Activated CD4-positive, CD25-positive, alpha-beta regulatory T cell treated with anti-CD3 and anti-CD28 coated beads, Interleukin-2, amount 50 U/mL, for 16 hours (primary cell): ENCODE results near the gene CDK3.

Experiments used
- DNase-seq: peaks from one replicate; pipeline ENCODE4 v3.0.0-alpha.2; 2020; ENCODE audit warnings: low read depth, low spot score

The CDK3 gene

DNA sequence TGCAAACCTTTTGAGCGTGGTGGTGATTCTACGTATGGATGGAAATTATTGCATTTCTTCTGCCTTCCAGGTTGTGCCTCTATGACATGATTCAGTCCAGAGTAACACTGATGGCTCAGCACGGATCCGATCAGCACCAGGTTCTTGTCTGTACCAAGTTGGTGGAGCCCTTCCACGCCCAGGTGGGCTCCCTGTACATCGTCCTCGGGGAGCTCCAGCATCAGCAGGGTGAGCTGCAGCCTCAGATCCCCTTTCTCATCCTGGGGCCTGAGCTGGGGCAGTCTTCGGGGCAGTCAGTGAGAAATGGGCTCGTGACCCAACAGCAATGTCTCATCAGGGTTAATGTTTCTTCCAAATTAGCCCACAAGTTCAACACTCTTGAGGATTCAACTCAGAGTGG is 9.3 kb upstream of the CDK3 start:
- DNase-seq = no peak

GRCh38 chr17:75994802-75995370 is 5.8 kb upstream of the CDK3 start:
- DNase-seq = no peak

DNA sequence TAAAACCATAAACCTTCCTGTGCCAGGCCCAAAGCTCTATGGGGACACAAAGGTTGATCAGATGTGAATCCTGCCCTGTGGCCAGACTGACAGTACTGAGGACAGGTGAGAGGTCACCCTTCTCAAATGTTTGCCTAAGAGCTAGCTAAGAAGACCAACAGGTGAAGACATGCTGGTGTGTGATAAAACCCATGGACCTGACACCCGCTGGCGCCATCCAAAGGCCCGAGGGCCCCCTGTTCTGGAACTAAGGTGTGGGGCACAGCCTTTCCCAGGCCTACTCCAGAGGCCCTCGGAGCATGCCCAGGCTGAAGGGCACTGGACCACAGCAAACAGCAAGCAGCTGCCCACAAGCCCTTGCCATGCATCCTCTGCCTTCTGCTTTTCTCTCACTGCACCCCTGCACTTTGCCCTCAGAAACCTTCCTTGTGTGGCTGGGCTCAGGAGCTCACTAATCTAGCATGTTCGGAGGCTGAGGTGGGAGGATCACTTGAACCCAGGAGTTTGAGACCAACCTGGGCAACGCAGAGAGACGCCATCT is 5.2 kb upstream of the CDK3 start:
- no peak for DNase-seq

DNA sequence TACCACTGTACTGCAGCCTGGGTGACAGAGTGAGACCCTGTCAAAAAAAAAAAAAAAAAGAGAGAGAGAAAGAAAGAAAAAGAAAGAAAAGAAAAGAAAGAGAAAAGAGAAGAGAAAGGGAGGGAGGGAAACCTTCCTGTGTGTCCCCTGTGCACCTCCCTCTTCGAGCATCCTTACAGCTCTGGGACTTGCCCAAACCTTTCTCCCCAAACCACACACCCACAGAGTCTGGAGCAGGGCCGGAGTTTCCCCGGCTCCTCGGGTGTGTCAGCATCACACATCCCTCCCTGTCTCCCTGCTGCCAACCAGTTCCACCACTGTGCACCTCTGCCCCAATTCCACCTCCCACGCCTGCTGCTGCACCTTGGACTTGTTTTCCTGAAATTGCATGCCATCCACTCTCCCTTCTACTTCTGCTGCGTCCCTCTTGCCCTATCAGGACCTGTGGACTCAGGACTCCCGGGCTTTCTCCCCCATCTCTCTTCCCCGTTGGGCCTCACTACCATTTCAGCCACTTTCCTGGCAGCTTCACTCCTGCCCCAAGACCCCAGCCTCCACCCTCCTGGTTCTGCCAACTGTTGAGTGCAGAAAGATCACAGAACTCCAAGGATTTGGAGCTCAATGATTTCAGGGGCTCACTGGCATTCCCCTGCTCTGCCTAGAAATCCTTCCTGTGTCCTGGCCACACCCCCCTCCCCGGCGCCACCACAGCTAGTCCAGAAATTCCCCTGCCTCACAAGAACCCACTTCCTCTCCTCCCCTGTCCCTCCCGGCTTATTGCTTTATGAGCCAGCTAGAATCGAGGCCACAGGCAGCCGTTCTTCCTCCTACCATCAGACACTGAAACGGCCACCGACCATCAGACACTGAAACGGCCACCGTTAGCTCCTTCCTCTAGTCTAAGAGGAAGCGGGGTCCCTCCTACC is 3.7 kb upstream of the CDK3 start:
- DNase-seq = no peak

GRCh38 chr17:75998327-75998795 is 2.3 kb upstream of the CDK3 start:
- no peak for DNase-seq

GRCh38 chr17:76000016-76000754 is 470 bp upstream of the CDK3 start:
- DNase-seq = peak; percentile 34

DNA sequence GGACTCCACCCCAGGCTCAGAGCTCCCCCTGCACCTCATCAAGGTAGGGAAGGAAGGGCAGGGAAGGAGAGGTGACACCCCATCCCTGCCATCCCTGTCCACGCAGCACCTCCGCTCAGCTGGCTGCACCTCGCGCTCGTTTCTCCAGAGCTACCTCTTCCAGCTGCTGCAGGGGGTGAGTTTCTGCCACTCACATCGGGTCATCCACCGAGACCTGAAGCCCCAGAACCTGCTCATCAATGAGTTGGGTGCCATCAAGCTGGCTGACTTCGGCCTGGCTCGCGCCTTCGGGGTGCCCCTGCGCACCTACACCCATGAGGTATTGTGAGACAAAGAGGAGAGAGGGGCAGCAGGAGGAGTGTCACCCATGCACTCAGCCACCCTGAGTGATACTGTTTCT is 1.4 kb downstream of the CDK3 start:
- DNase-seq = no peak

DNA sequence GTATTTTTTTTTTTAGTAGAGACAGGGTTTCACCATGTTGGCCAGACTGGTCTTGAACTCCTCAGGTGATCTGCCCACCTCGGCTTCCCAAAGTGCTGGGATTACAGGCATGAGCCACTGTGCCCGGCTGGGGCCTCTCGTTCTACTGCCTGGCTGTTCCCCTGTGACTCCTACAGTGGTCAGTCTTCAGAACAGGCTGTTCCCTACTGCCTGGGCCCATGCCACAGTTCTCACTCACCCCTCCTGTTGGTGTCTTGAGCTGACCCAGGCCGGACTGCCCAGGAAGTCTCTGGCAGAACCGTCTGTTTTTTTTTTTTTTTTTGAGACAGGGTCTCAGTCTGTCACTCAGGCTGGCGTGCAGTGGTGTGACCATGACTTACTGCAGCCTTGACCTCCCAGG is 3.3 kb downstream of the CDK3 start:
- DNase-seq = no peak

- DNase-seq = no peak
Measured at GRCh38 chr17:76004750-76005262, 4.2 kb downstream of the CDK3 start.

DNA sequence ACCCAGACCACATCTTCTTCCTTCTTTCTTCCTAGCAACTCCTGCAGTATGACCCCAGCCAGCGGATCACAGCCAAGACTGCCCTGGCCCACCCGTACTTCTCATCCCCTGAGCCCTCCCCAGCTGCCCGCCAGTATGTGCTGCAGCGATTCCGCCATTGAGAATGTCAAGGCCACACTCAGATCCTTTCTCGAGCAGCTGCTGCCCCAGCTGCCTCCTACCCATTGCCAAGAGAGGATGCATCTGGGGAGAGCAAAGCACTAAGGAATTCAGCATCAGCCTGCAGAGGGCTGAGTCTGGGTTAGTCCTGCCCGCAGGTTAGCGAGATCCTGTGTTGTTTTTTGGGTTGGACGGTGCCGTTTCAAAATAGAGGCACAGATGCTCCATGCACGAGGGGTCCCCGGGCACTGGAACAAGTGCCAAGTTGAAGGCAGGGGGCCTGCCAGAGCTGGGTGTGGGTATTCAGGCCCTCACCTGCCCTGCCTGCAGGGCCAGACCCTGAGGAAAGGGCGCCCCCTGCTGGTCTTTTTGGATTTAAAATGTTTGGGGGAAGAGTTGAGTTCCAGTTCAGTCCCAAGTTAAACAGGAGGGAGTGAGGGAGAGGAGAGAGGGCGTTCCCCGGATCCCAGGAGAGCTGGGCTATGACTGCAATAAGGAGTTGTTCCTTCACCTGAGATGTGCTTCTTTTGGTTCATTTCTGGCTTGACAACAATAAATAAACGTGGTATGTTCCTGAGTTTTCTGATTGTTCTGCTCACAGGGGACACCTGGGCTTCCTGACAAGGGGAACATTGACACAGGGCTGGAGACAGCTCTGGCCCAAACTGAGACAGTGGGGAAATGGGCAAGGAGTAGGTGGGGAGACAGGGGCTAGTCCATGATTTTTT is 4.9 kb downstream of the CDK3 start:
- DNase-seq = peak; percentile 71

DNA sequence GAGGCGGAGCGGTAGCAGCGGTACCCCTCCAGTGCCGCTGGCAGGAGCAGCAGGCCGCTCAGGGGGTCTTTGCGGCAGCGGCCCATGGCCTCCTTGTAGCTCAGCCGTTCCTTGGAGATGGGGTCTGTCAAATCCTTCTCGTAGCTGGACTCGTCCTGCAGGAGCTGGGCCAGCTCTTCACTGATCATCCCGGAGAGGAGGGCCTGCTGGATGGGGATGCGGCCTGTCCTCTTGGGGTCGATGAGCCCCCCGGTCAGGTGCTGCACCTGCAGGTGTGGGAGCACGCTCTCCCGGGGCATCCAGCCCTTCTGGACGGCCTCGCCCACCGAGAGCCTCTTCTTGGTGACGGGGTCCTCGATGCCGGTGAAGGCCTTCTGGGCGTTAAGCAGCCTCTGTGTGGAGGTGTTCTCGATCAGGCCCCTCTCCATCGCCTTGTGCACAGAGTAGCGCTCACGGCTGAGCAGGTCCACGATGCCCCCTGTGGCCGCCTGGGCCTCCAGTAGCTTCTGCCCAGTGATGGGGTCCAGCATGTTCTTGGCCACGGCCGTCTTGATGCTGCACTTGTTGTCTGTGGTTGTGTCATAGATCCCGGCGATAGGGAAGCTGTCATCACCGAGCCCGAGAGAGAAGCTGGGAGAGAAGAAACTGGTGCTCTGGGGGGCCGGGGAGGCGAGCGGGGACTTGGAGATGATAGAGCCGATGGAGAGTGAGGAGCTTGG is 6.6 kb downstream of the CDK3 start:
- DNase-seq = no peak

- no peak for DNase-seq
Measured at GRCh38 chr17:76007850-76008165, 7.2 kb downstream of the CDK3 start.

- no peak for DNase-seq
Measured at GRCh38 chr17:76008208-76008607, 7.6 kb downstream of the CDK3 start.

- DNase-seq = no peak
Measured at GRCh38 chr17:76008630-76009425, 8.2 kb downstream of the CDK3 start.

GRCh38 chr17:76009447-76009846 is 8.8 kb downstream of the CDK3 start:
- DNase-seq = no peak

GRCh38 chr17:76009969-76010661 is 9.5 kb downstream of the CDK3 start:
- no peak for DNase-seq

GRCh38 chr17:76011951-76012350 is 11.3 kb downstream of the CDK3 start:
- DNase-seq = no peak

DNA sequence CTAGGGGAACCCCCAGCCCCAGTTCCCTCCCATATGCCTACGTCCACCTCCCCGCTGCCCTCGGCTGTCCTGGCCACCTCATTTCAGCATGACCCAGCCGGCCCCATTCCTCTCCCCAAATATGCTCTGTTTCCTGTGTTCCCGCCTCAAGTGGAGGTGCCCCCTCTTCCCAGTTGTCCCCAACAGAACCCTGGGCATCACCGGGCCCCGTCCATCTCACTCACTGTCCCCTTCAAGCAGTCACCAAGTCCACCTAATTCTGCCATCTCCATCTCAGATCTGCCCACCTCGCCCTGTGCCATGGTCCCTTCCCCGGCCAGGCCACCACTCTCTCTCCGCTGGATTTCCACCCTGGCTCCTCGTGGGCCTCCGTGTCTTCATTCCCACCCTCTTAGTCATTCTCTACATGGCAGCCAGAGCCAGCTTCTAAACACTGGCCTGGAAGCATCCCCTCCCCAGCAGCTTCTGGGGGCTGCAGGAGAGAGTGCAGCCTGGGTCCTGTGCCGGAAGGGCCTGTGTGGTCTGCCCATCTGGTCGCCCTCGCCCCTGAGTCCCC is 12.8 kb downstream of the CDK3 start:
- no peak for DNase-seq
